ENCODE results near the gene RSPH1.

The RSPH1 gene

GRCh38 chr21:42496120-42496838, at the start of gene RSPH1:
Gene RSPH1, minus strand, starts transcription at chr21:42496224. Its CDS starts 38 bp downstream, at chr21:42496186.
- H3K27me3 Mint-ChIP-seq = no peaks in the 10 kb centered on the region
- H3K36me3 Mint-ChIP-seq (ENCODE audit: insufficient read depth) = peaks cover 7% of the 10 kb centered on the region
- ATAC-seq (replicated peaks; ENCODE audit: extremely low read depth, poor library complexity, severe bottlenecking) = peak; percentile 97
- H3K27ac Mint-ChIP-seq (ENCODE audit: low read depth) = peak within 1 kb of the TSS; percentile 97
- H3K4me3 Mint-ChIP-seq = peak within 1 kb of the TSS; percentile 80
- peaks cover 19% of the 10 kb centered on the region for H3K4me1 Mint-ChIP-seq
- peak; percentile 98 for DNase-seq (ENCODE audit: low spot score in 2 of 2)
- no peaks in the 10 kb centered on the region for H3K9me3 Mint-ChIP-seq

GRCh38 chr21:42545745-42546144, 49.7 kb upstream of the RSPH1 start:
- ATAC-seq (replicated peaks; ENCODE audit: extremely low read depth, poor library complexity, severe bottlenecking) = no peak
- no peak overlapping the region for H3K27ac Mint-ChIP-seq (ENCODE audit: low read depth)
- no peaks in the 10 kb centered on the region for H3K4me1 Mint-ChIP-seq
- DNase-seq (ENCODE audit: low spot score in 2 of 2) = no peak
- H3K4me3 Mint-ChIP-seq = no peak overlapping the region
- H3K9me3 Mint-ChIP-seq = no peaks in the 10 kb centered on the region
- peaks cover 27% of the 10 kb centered on the region for H3K36me3 Mint-ChIP-seq (ENCODE audit: insufficient read depth)
- H3K27me3 Mint-ChIP-seq = no peaks in the 10 kb centered on the region

GRCh38 chr21:42545317-42545716, 49.3 kb upstream of the RSPH1 start:
- no peak for DNase-seq (ENCODE audit: low spot score in 2 of 2)
- Mint-ChIP-seq H3K27me3 (no peaks in the 10 kb centered on the region), H3K27ac (ENCODE audit: low read depth) (peak overlapping the region; percentile 29), H3K4me3 (no peak overlapping the region), H3K4me1 (no peaks in the 10 kb centered on the region), H3K36me3 (ENCODE audit: insufficient read depth) (peaks cover 28% of the 10 kb centered on the region), H3K9me3 (no peaks in the 10 kb centered on the region)
- ATAC-seq (replicated peaks; ENCODE audit: extremely low read depth, poor library complexity, severe bottlenecking) = no peak

- Mint-ChIP-seq H3K27ac (ENCODE audit: low read depth) (no peak overlapping the region), H3K4me3 (no peak overlapping the region), H3K27me3 (no peaks in the 10 kb centered on the region), H3K4me1 (no peaks in the 10 kb centered on the region), H3K36me3 (ENCODE audit: insufficient read depth) (peaks cover 26% of the 10 kb centered on the region), H3K9me3 (no peaks in the 10 kb centered on the region)
- DNase-seq (ENCODE audit: low spot score in 2 of 2) (no peak), ATAC-seq (replicated peaks; ENCODE audit: extremely low read depth, poor library complexity, severe bottlenecking) (no peak)
Observed at GRCh38 chr21:42544544-42544943, 48.5 kb upstream of the RSPH1 start.

GRCh38 chr21:42543106-42543847, 47.3 kb upstream of the RSPH1 start:
- Mint-ChIP-seq H3K36me3 (ENCODE audit: insufficient read depth) (peaks cover 24% of the 10 kb centered on the region), H3K4me1 (no peaks in the 10 kb centered on the region), H3K27ac (ENCODE audit: low read depth) (no peak overlapping the region), H3K4me3 (no peak overlapping the region), H3K9me3 (no peaks in the 10 kb centered on the region), H3K27me3 (no peaks in the 10 kb centered on the region)
- DNase-seq (ENCODE audit: low spot score in 2 of 2) = no peak
- no peak for ATAC-seq (replicated peaks; ENCODE audit: extremely low read depth, poor library complexity, severe bottlenecking)

GRCh38 chr21:42542596-42542995, 46.6 kb upstream of the RSPH1 start:
- H3K27me3 Mint-ChIP-seq = no peaks in the 10 kb centered on the region
- H3K36me3 Mint-ChIP-seq (ENCODE audit: insufficient read depth) = peaks cover 21% of the 10 kb centered on the region
- no peaks in the 10 kb centered on the region for H3K9me3 Mint-ChIP-seq
- DNase-seq (ENCODE audit: low spot score in 2 of 2) (no peak), ATAC-seq (replicated peaks; ENCODE audit: extremely low read depth, poor library complexity, severe bottlenecking) (no peak)
- H3K27ac Mint-ChIP-seq (ENCODE audit: low read depth) = no peak overlapping the region
- H3K4me1 Mint-ChIP-seq = no peaks in the 10 kb centered on the region
- H3K4me3 Mint-ChIP-seq = no peak overlapping the region

- DNase-seq (ENCODE audit: low spot score in 2 of 2) = no peak
- no peak for ATAC-seq (replicated peaks; ENCODE audit: extremely low read depth, poor library complexity, severe bottlenecking)
- Mint-ChIP-seq H3K4me1 (no peaks in the 10 kb centered on the region), H3K4me3 (no peak overlapping the region), H3K9me3 (no peaks in the 10 kb centered on the region), H3K27me3 (no peaks in the 10 kb centered on the region), H3K27ac (ENCODE audit: low read depth) (no peak overlapping the region), H3K36me3 (ENCODE audit: insufficient read depth) (peaks cover 21% of the 10 kb centered on the region)
Observed at GRCh38 chr21:42542196-42542595, 46.2 kb upstream of the RSPH1 start.

- H3K4me3 Mint-ChIP-seq = no peak overlapping the region
- H3K4me1 Mint-ChIP-seq = no peaks in the 10 kb centered on the region
- H3K36me3 Mint-ChIP-seq (ENCODE audit: insufficient read depth) = peaks cover 19% of the 10 kb centered on the region
- no peaks in the 10 kb centered on the region for H3K9me3 Mint-ChIP-seq
- ATAC-seq (replicated peaks; ENCODE audit: extremely low read depth, poor library complexity, severe bottlenecking) = no peak
- DNase-seq (ENCODE audit: low spot score in 2 of 2) = no peak
- no peaks in the 10 kb centered on the region for H3K27me3 Mint-ChIP-seq
- H3K27ac Mint-ChIP-seq (ENCODE audit: low read depth) = no peak overlapping the region
Observed at GRCh38 chr21:42541618-42542017, 45.6 kb upstream of the RSPH1 start.

GRCh38 chr21:42541174-42541573, 45.1 kb upstream of the RSPH1 start:
- Mint-ChIP-seq H3K36me3 (ENCODE audit: insufficient read depth) (peaks cover 22% of the 10 kb centered on the region), H3K9me3 (no peaks in the 10 kb centered on the region), H3K27me3 (no peaks in the 10 kb centered on the region), H3K4me3 (no peak overlapping the region), H3K27ac (ENCODE audit: low read depth) (no peak overlapping the region), H3K4me1 (no peaks in the 10 kb centered on the region)
- DNase-seq (ENCODE audit: low spot score in 2 of 2) (no peak), ATAC-seq (replicated peaks; ENCODE audit: extremely low read depth, poor library complexity, severe bottlenecking) (no peak)

GRCh38 chr21:42540396-42540795, 44.4 kb upstream of the RSPH1 start:
- Mint-ChIP-seq H3K4me3 (no peak overlapping the region), H3K4me1 (no peaks in the 10 kb centered on the region), H3K9me3 (no peaks in the 10 kb centered on the region), H3K36me3 (ENCODE audit: insufficient read depth) (peaks cover 27% of the 10 kb centered on the region), H3K27me3 (no peaks in the 10 kb centered on the region), H3K27ac (ENCODE audit: low read depth) (peak overlapping the region; percentile 67)
- ATAC-seq (replicated peaks; ENCODE audit: extremely low read depth, poor library complexity, severe bottlenecking) = no peak
- no peak for DNase-seq (ENCODE audit: low spot score in 2 of 2)

- H3K4me3 Mint-ChIP-seq = no peak overlapping the region
- H3K4me1 Mint-ChIP-seq = no peaks in the 10 kb centered on the region
- no peaks in the 10 kb centered on the region for H3K9me3 Mint-ChIP-seq
- DNase-seq (ENCODE audit: low spot score in 2 of 2) (no peak), ATAC-seq (replicated peaks; ENCODE audit: extremely low read depth, poor library complexity, severe bottlenecking) (no peak)
- peaks cover 26% of the 10 kb centered on the region for H3K36me3 Mint-ChIP-seq (ENCODE audit: insufficient read depth)
- peak overlapping the region; percentile 67 for H3K27ac Mint-ChIP-seq (ENCODE audit: low read depth)
- H3K27me3 Mint-ChIP-seq = no peaks in the 10 kb centered on the region
Observed at GRCh38 chr21:42539931-42540343, 43.9 kb upstream of the RSPH1 start.

- Mint-ChIP-seq H3K27me3 (no peaks in the 10 kb centered on the region), H3K27ac (ENCODE audit: low read depth) (no peak overlapping the region), H3K4me3 (no peak overlapping the region), H3K4me1 (no peaks in the 10 kb centered on the region), H3K36me3 (ENCODE audit: insufficient read depth) (peaks cover 26% of the 10 kb centered on the region), H3K9me3 (no peaks in the 10 kb centered on the region)
- no peak for ATAC-seq (replicated peaks; ENCODE audit: extremely low read depth, poor library complexity, severe bottlenecking)
- DNase-seq (ENCODE audit: low spot score in 2 of 2) = no peak
Observed at GRCh38 chr21:42539342-42539741, 43.3 kb upstream of the RSPH1 start.
